K562 (cell line): ENCODE measurements around the gene FES. TPM values are rescaled to one million over a fixed set of nuclear protein-coding genes. Genes with fewer than 3 reads are reported as not detected.

Source experiments
- CBX3 ChIP-seq, 2 experiments: IDR thresholded peaks; 1 replicate in 1 of 2; 2 replicates in 1 of 2; pipeline ENCODE4 v1.6.1; 2012; ENCODE audit warnings: inconsistent platforms in 2 of 2, low read length in 2 of 2, borderline replicate concordance in 1 of 2, control low read depth in 1 of 2
- ELF1 ChIP-seq: fragments of 200-800 bp; sonication (Bioruptor generic); IDR thresholded peaks from 2 replicates; pipeline ENCODE4 v1.6.1; 2016; ENCODE audit warnings: missing genetic modification characterization, missing compliant biosample characterization
- ETV6 ChIP-seq, 3 experiments: fragments of 150-350 bp in 1 of 3; sonication (generic) in 1 of 3; formaldehyde crosslinking in 1 of 3; IDR thresholded peaks; 2 replicates each; pipeline versions ENCODE4 v1.6.1 to v1.8.0; 2014 to 2022; ENCODE audit warnings: borderline replicate concordance in 2 of 3, low read depth in 2 of 3, antibody characterized with exemption in 1 of 3, low read length in 1 of 3, mild to moderate bottlenecking in 1 of 3, missing genetic modification reagents in 1 of 3
- FOXJ2 ChIP-seq: fragments of 200-800 bp; sonication (Bioruptor generic); IDR thresholded peaks from 2 replicates; pipeline ENCODE4 v1.6.1; 2016; ENCODE audit warnings: missing genetic modification characterization, missing compliant biosample characterization
- GATA2 ChIP-seq: sonication (generic); formaldehyde crosslinking; IDR thresholded peaks from 2 replicates; pipeline ENCODE4 v1.4.0; 2020; ENCODE audit warnings: mild to moderate bottlenecking, missing genetic modification reagents
- GTF2A2 ChIP-seq: IDR thresholded peaks from 2 replicates; pipeline ENCODE4 v1.6.1; 2016; ENCODE audit warnings: mild to moderate bottlenecking, missing genetic modification characterization, missing compliant biosample characterization
- L3MBTL2 ChIP-seq: fragments of 450-650 bp; IDR thresholded peaks from 2 replicates; pipeline ENCODE4 v1.6.1; 2016; ENCODE audit warnings: mild to moderate bottlenecking, moderate library complexity
- MAZ ChIP-seq, 2 experiments: fragments of 450-650 bp in 1 of 2; sonication (generic) in 1 of 2; formaldehyde crosslinking; IDR thresholded peaks in 1 of 2; conservative IDR thresholded peaks in 1 of 2; 2 replicates each; pipeline versions ENCODE4 v1.4.0 to v1.5.0; 2020; ENCODE audit warnings: mild to moderate bottlenecking in 1 of 2, missing genetic modification reagents in 1 of 2
- NCOR1 ChIP-seq: fragments of 450-650 bp; IDR thresholded peaks from 2 replicates; pipeline ENCODE4 v1.6.1; 2016; ENCODE audit warnings: mild to moderate bottlenecking, moderate library complexity
- NR0B1 ChIP-seq: fragments of 450-650 bp; IDR thresholded peaks from one replicate; pipeline ENCODE4 v1.6.1; 2018; ENCODE audit warnings: mild to moderate bottlenecking, moderate library complexity; ENCODE audit not compliant: partially characterized antibody
- SIX5 ChIP-seq, 2 experiments: IDR thresholded peaks; 2 replicates each; pipeline ENCODE4 v1.6.1; 2011; ENCODE audit warnings: low read length in 2 of 2, borderline replicate concordance in 1 of 2, low read depth in 1 of 2, mild to moderate bottlenecking in 1 of 2, moderate library complexity in 1 of 2; ENCODE audit not compliant: insufficient read depth in 1 of 2
- TCF7 ChIP-seq: sonication (generic); IDR thresholded peaks from 2 replicates; pipeline ENCODE4 v1.6.1; 2016; ENCODE audit warnings: antibody characterized with exemption, borderline replicate concordance
- YY1 ChIP-seq, 3 experiments: IDR thresholded peaks; 2 replicates each; pipeline ENCODE4 v1.6.1; 2011; ENCODE audit warnings: low read length in 2 of 3, mild to moderate bottlenecking in 2 of 3, moderate library complexity in 2 of 3, borderline replicate concordance in 1 of 3, control low read depth in 1 of 3, low read depth in 1 of 3; ENCODE audit not compliant: insufficient read depth in 3 of 3, insufficient replicate concordance in 2 of 3, control insufficient read depth in 1 of 3, insufficient read length in 1 of 3; ENCODE audit errors: extremely low read depth in 1 of 3
- ZC3H11A ChIP-seq: IDR thresholded peaks from 2 replicates; pipeline ENCODE4 v1.6.1; 2012; ENCODE audit warnings: low read depth, low read length, improper control_type of control experiment
- ZFP1 ChIP-seq: fragments of 450-650 bp; formaldehyde crosslinking; IDR thresholded peaks from 2 replicates; pipeline ENCODE4 v1.4.0; 2020; ENCODE audit warnings: mild to moderate bottlenecking, mixed read lengths
- ZKSCAN3 ChIP-seq: fragments of 250-450 bp; sonication (Bioruptor Pico); IDR thresholded peaks from 2 replicates; pipeline ENCODE4 v1.4.0; 2020
- ZNF518B ChIP-seq: fragments of 250-450 bp; sonication (Bioruptor Pico); IDR thresholded peaks from 2 replicates; pipeline ENCODE4 v1.5.0; 2021; ENCODE audit warnings: mild to moderate bottlenecking, moderate library complexity
- polyA plus RNA-seq, 8 experiments: library from polyadenylated mRNA; depleted of rRNA in 4 of 8; stranded (reverse) in 5 of 8; unstranded in 3 of 8; fragments of >200 nt; fragmentation: Nextera tagmentation in 2 of 8; fragmentation: Illumina TruSeq in 1 of 8; extraction: Ambion mirVana in 2 of 8; extraction: Trizol in 1 of 8; gene quantifications; 2 replicates each; pipeline versions ENCODE4 v1.2.1 to v1.2.3, GENCODE V29; 2011 to 2014; ENCODE audit warnings: inconsistent platforms in 1 of 8, missing spikeins in 1 of 8
- total RNA-seq, 7 experiments: library from RNA; depleted of rRNA in 6 of 7; stranded (reverse); fragments of >200 nt in 6 of 7; fragmentation: Illumina TruSeq in 2 of 7; extraction: Trizol in 2 of 7; gene quantifications; 2 replicates each; pipeline versions ENCODE4 v1.2.1 to v1.2.3, GENCODE V29; 2011 to 2021; ENCODE audit warnings: low replicate concordance in 1 of 7
- TF ChIP-seq, protein P1 (sequence below): fragments of 250-450 bp; sonication (Bioruptor Pico); IDR thresholded peaks from 2 replicates; pipeline ENCODE4 v1.8.0; 2021; ENCODE audit warnings: borderline replicate concordance, mild to moderate bottlenecking, moderate library complexity; ENCODE audit not compliant: poor library complexity, severe bottlenecking
- TF ChIP-seq, protein P2 (sequence below): fragments of 450-650 bp; IDR thresholded peaks from 2 replicates; pipeline ENCODE4 v1.6.1; 2016; ENCODE audit warnings: antibody characterized with exemption

FES gene
- total and polyA plus RNA-seq, 9 of the 15 experiments (the other 6 are each of a cell fraction or from before 2014, with no cell fraction given) = 0.38 to 2.6 (median 0.82) TPM

DNA sequence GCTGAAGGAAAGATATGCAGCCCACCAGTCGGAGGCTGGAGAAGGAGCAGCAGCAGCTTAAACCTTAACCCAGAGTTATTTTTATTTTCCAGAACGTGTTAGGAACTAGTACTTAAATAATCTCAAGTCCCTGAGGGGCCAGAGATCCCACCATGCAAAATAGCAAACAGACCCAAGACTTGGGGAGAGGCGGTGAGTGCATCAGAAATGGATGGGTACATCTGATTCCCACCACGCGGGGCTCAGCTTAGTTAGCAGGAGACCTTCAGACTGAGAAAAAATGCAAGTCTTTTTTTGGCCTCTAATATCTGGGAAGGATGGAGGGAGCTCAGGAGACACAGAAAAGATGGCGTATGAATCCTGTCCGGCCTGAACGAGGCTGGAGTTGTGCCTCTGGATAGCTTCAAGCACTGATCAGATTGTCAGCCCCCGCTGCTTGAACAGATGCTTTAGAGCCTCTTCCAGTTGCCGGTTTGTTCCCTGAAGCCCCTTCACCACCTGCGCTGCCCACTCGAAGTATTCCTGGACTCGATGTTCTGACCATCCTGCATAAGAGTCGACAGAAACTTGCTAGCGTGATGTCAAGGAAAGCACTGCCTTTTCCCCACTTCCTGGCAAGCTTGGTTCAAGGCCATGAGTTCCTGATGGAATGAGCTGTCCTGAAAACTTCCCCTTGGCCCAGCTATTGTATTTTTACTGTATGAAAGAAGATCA, 46.7 kb downstream of the FES start (continued):
- TF ChIP-seq ETV6 (IDR thresholded peaks at IDR 0.05; ENCODE audit: borderline replicate concordance in 1 of 2, low read depth in 2 of 2, low read length in 1 of 2) = 0 out of 4 replicates have a peak, but pooled peaks of 1 of the 2 experiments have one; percentile 18
- no peak for TF ChIP-seq ETV6 (CRISPR knock-in tag; IDR thresholded peaks at IDR 0.05; ENCODE audit: borderline replicate concordance)
- TF ChIP-seq, protein P1, sequence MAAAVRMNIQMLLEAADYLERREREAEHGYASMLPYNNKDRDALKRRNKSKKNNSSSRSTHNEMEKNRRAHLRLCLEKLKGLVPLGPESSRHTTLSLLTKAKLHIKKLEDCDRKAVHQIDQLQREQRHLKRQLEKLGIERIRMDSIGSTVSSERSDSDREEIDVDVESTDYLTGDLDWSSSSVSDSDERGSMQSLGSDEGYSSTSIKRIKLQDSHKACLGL = no peak
- TF ChIP-seq NCOR1 = no peak
- TF ChIP-seq SIX5 (IDR thresholded peaks at IDR 0.05; ENCODE audit: borderline replicate concordance in 1 of 2, insufficient read depth in 1 of 2, low read depth in 1 of 2, low read length in 2 of 2) = no peak
- no peak for TF ChIP-seq ZKSCAN3 (CRISPR knock-in tag)
- no peak for TF ChIP-seq GATA2
- no peak for TF ChIP-seq ZC3H11A
- no peak for TF ChIP-seq GTF2A2 (tag)
- TF ChIP-seq TCF7 = no peak
- TF ChIP-seq ELF1 (tag) = no peak
- TF ChIP-seq L3MBTL2 = no peak
- TF ChIP-seq NR0B1 = no peak
- no peak for TF ChIP-seq ZFP1 (CRISPR knock-in tag)
- 0 out of 2 replicates have a peak, but pooled peaks have one; percentile 10 for TF ChIP-seq FOXJ2 (tag)
- TF ChIP-seq ZNF518B (CRISPR knock-in tag) = no peak
- TF ChIP-seq YY1 (IDR thresholded peaks at IDR 0.05; ENCODE audit: borderline replicate concordance in 1 of 3, control insufficient read depth in 1 of 3, extremely low read depth in 1 of 3, insufficient read depth in 3 of 3, insufficient read length in 1 of 3, insufficient replicate concordance in 2 of 3, low read depth in 1 of 3, low read length in 2 of 3) = peak in 2 of 3 experiments; percentile 23 to 80
- TF ChIP-seq MAZ (CRISPR knock-in tag; conservative IDR thresholded peaks at IDR 0.05 in 1 of 2, IDR thresholded peaks at IDR 0.05 in 1 of 2) = 0 out of 4 replicates have a peak, but pooled peaks of 1 of the 2 experiments have one; percentile 13
- TF ChIP-seq CBX3 (IDR thresholded peaks at IDR 0.05; ENCODE audit: borderline replicate concordance in 1 of 2, low read length in 2 of 2) = no peak
- TF ChIP-seq, protein P2, sequence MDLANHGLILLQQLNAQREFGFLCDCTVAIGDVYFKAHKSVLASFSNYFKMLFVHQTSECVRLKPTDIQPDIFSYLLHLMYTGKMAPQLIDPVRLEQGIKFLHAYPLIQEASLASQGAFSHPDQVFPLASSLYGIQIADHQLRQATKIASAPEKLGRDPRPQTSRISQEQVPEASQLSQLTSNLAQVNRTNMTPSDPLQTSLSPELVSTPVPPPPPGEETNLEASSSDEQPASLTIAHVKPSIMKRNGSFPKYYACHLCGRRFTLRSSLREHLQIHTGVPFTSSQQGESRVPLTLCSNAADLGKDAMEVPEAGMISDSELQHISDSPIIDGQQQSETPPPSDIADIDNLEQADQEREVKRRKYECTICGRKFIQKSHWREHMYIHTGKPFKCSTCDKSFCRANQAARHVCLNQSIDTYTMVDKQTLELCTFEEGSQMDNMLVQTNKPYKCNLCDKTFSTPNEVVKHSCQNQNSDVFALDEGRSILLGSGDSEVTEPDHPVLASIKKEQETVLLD = no peak
